ENCODE data around the gene FJX1. TPM values are rescaled to one million over a fixed set of nuclear protein-coding genes. Genes with fewer than 3 reads are reported as not detected.
A peak's percentile ranks its signal among the peaks of the same experiment; 100 is the strongest.

The FJX1 gene
- total and polyA plus RNA-seq, 8 donors: 2.2 to 13.3 (median 3.7) TPM

DNA sequence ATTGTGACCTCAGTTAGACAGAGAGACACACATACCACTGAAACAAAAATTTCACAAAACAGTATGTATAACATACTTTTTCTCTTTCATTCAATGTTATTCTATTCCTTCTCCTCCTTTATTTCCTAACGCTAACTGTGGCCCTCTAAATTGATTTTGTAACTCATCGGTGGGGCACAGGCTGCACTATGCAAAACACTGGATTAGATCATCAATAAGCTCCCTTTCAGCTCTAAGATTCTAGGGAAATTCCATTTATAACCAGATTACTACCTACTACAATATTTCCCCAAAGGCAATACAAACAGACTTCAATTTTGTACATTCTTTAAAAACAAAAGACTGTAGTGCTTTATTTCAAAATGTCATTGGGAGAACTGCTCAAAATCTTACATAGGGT, 6.1 kb downstream of the FJX1 start:
- 83 to 88% methylated on average over 2 of the region's 2 CpGs for WGBS, 2 donors

DNA sequence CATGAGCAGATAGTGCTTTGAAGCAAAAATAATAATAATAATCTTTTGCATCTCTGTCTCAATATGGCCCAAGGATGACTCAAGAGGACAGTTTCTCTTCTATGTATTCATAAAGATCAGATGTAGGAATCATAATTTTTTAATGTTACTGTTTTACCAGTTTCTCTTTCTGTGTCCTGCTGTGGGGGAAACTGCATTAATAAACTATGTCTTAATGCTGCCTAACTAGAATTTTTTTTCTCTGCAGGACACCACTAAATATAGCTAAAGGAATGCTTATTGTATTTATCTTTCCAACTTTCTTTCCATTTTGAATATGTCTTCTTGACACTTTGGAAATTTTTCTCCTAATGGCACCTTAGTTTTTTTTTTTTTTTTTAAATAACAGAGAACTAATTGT, 6.5 kb downstream of the FJX1 start:
- intact Hi-C loops (cut with DNase I): no loop called here
- ATAC-seq (no peak), FAIRE-seq (no peak), DNase-seq (no peak)
- TF ChIP-seq, protein P1, sequence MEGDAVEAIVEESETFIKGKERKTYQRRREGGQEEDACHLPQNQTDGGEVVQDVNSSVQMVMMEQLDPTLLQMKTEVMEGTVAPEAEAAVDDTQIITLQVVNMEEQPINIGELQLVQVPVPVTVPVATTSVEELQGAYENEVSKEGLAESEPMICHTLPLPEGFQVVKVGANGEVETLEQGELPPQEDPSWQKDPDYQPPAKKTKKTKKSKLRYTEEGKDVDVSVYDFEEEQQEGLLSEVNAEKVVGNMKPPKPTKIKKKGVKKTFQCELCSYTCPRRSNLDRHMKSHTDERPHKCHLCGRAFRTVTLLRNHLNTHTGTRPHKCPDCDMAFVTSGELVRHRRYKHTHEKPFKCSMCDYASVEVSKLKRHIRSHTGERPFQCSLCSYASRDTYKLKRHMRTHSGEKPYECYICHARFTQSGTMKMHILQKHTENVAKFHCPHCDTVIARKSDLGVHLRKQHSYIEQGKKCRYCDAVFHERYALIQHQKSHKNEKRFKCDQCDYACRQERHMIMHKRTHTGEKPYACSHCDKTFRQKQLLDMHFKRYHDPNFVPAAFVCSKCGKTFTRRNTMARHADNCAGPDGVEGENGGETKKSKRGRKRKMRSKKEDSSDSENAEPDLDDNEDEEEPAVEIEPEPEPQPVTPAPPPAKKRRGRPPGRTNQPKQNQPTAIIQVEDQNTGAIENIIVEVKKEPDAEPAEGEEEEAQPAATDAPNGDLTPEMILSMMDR (IDR thresholded peaks at IDR 0.05): no peak
- Histone ChIP-seq H3K4me1 (peaks cover 0 to 8% (median 0%) of the 10 kb centered on the region in 3 donors), H3K27me3 (no peaks in the 10 kb centered on the region), H3K36me3 (no peaks in the 10 kb centered on the region), H3K9me3 (no peaks in the 10 kb centered on the region), H3K4me3 (no peak overlapping the region), H3K27ac (no peak overlapping the region)

More for the DNA sequence above, 6.1 kb downstream of the FJX1 start:
- H3K4me1 ChIP-seq: peaks cover 0 to 9% (median 0%) of the 10 kb centered on the region in 3 donors
- DNase-seq (no peak), ATAC-seq (no peak), FAIRE-seq (no peak)
- no peaks in the 10 kb centered on the region for H3K9me3 ChIP-seq
- no peak overlapping the region for H3K4me3 ChIP-seq
- intact Hi-C loops (cut with DNase I): no loop called here
- H3K27ac ChIP-seq: no peak overlapping the region
- H3K27me3 ChIP-seq: no peaks in the 10 kb centered on the region
- TF ChIP-seq, protein P1 (IDR thresholded peaks at IDR 0.05): no peak
- H3K36me3 ChIP-seq: no peaks in the 10 kb centered on the region

DNA sequence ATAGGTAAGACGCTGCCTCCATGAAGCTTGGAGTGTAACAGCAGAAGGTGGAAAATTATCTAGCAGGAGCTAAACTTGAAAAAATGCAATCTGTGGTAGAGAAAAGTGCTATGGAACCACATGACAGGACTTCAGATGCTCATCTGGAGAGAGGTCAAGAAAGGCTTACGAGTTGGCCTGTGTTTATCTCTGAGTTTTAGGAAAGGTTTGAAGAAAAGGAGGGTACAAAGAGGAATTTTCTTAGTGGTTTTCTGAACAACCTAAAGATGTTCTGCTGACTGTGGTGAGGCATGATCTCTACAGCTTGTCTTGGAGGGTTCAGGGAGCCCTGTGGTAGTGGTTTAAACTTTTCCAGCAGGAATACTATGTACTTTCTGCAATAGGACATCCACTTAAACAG, 8.2 kb downstream of the FJX1 start:
- TF ChIP-seq, protein P1 (IDR thresholded peaks at IDR 0.05): no peak
- Histone ChIP-seq H3K4me3 (no peak overlapping the region), H3K27ac (no peak overlapping the region), H3K36me3 (no peaks in the 10 kb centered on the region), H3K4me1 (no peaks in the 10 kb centered on the region), H3K27me3 (no peaks in the 10 kb centered on the region), H3K9me3 (no peaks in the 10 kb centered on the region)
- FAIRE-seq (no peak), ATAC-seq (no peak), DNase-seq (no peak)
- 87 to 96% methylated on average over 2 of the region's 2 CpGs for WGBS, 2 donors
- intact Hi-C loops (cut with DNase I): no loop called here

DNA sequence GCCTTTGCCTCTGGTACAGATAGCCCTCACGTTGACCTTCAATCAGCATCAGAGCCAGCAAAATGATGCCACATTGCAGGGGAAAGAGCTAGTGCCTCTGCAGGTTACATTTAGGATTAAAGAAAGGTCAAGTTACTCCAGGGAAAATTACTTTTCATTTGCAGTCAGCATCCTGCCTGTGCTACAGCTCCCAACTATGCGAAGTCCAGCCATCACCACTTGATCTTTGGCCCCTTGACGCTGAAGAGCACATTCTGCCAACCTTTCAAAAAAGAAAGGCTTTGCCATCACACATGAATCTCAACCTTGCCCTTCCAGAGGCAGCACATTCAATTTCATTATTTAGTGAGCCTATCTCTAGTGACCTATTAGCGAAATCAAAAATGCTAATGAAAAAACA, 11.3 kb downstream of the FJX1 start:
- no peak for FAIRE-seq
- Histone ChIP-seq H3K4me3 (no peak overlapping the region), H3K27me3 (no peaks in the 10 kb centered on the region), H3K4me1 (no peaks in the 10 kb centered on the region), H3K27ac (no peak overlapping the region), H3K36me3 (no peaks in the 10 kb centered on the region), H3K9me3 (no peaks in the 10 kb centered on the region)
- 82 to 85% methylated on average over 4 of the region's 4 CpGs for WGBS, 2 donors
- TF ChIP-seq, protein P1 (IDR thresholded peaks at IDR 0.05): no peak
- DNase-seq: no peak
- ATAC-seq: no peak
- intact Hi-C loops (cut with DNase I): no loop called here

DNA sequence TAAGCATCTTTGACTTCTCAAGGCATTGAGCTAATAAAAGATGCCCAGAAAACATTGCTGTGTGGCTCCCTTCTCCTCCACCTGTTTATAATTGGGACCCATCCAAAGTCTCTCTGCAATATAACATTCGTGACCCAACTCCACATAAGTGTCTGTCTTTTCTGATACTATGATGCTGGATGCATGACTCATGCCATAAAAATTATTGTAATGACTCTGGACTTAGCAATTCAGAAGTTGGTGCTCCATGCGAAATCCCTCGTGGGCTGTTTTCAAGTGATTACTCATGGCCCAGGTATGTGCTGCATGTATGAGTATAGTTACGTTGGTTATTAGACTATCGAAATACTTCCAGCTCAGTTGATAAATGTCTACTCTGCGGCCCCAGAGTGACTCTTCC, 11.7 kb downstream of the FJX1 start:
- Histone ChIP-seq H3K27me3 (no peaks in the 10 kb centered on the region), H3K36me3 (no peaks in the 10 kb centered on the region), H3K27ac (no peak overlapping the region), H3K9me3 (no peaks in the 10 kb centered on the region), H3K4me3 (no peak overlapping the region), H3K4me1 (no peaks in the 10 kb centered on the region)
- FAIRE-seq (no peak), DNase-seq (no peak), ATAC-seq (peak; percentile 40 to 70 (median 56))
- intact Hi-C loops (cut with DNase I): no loop called here
- TF ChIP-seq, protein P1 (IDR thresholded peaks at IDR 0.05): no peak
- WGBS, 2 donors: 56 to 72% methylated on average over 6 of the region's 6 CpGs

Measured in pancreas (tissue), 10 donors.